Gastrocnemius medialis (tissue), 4 donors: ENCODE data around the gene PDE9A. TPM values are rescaled to one million over a fixed set of nuclear protein-coding genes. Genes with fewer than 3 reads are reported as not detected.

ENCODE experiments used
- ATAC-seq, 2 donors: fragments of 150-250 bp; one replicate each; pipeline ENCODE4 v1.9.1; 2016
- DNase-seq, 2 donors: peaks; one replicate each; pipeline ENCODE4 v3.0.0-alpha.2; 2019
- H3K27ac ChIP-seq, 4 donors: fragments of 200-600 bp; sonication (generic); 1 replicate in 1 of 4; 2 replicates in 3 of 4; pipeline ENCODE4 v1.5.1; 2016 to 2018; ENCODE audit warnings: mild to moderate bottlenecking in 2 of 4, moderate library complexity in 1 of 4
- H3K27me3 ChIP-seq, 3 donors: fragments of 200-600 bp; sonication (generic) in 2 of 3; 1 replicate in 1 of 3; 2 replicates in 2 of 3; pipeline versions ENCODE4 v1.5.1 to v1.6.0; 2016 to 2019; ENCODE audit warnings: mild to moderate bottlenecking in 1 of 3, moderate library complexity in 1 of 3
- H3K36me3 ChIP-seq, 2 donors: fragments of 200-600 bp; sonication (generic) in 1 of 2; one replicate each; pipeline ENCODE4 v1.5.1; 2017 to 2018
- H3K4me1 ChIP-seq, 2 donors: fragments of 200-600 bp; sonication (generic) in 1 of 2; one replicate each; pipeline ENCODE4 v1.5.1; 2016 to 2017; ENCODE audit warnings: mild to moderate bottlenecking in 2 of 2
- H3K4me3 ChIP-seq, 4 donors: fragments of 200-600 bp; sonication (generic) in 3 of 4; 1 replicate in 1 of 4; 2 replicates in 3 of 4; pipeline ENCODE4 v1.5.1; 2016 to 2019; ENCODE audit warnings: mild to moderate bottlenecking in 2 of 4
- H3K9me3 ChIP-seq, 3 donors: fragments of 200-600 bp; sonication (generic) in 2 of 3; 1 replicate in 1 of 3; 2 replicates in 2 of 3; pipeline ENCODE4 v1.5.1; 2016 to 2019
- CTCF ChIP-seq, 5 experiments: fragments of 450-650 bp in 3 of 5; fragments of 200-600 bp in 2 of 5; sonication (generic) in 2 of 5; IDR thresholded peaks in 4 of 5; conservative IDR thresholded peaks in 1 of 5; 1 replicate in 4 of 5; 2 replicates in 1 of 5; pipeline ENCODE4 v1.5.1; 2016 to 2019; ENCODE audit warnings: antibody characterized with exemption in 5 of 5, mild to moderate bottlenecking in 3 of 5, moderate library complexity in 3 of 5
- POLR2A ChIP-seq, 2 donors: fragments of 450-650 bp; IDR thresholded peaks; one replicate each; pipeline ENCODE4 v1.6.1; 2017; ENCODE audit warnings: antibody characterized with exemption in 2 of 2, mild to moderate bottlenecking in 2 of 2, moderate library complexity in 2 of 2
- in situ Hi-C, 4 donors: fragments of 200-750 bp; cut with MboI; loops; one replicate each; pipeline versions ENCODE4 v1.15.0 to v1.8.0; 2017; ENCODE audit warnings: low sequenced_read_pairs in 4 of 4
- intact Hi-C: fragments of 100-400 bp; cut with DNase I; formaldehyde crosslinking; loops from one replicate; pipeline ENCODE4 v1.15.1; 2023; ENCODE audit warnings: low total_unique reads
- total RNA-seq, 4 donors: library from RNA; depleted of rRNA; stranded (reverse); fragments of >200 nt; gene quantifications; one replicate each; pipeline versions ENCODE4 v1.1.0 to v1.2.3, GENCODE V29; 2016

PDE9A gene
- total RNA-seq, 4 donors from 2014 or later: 1.4 to 4.5 (median 1.8) TPM

GRCh38 chr21:42694751-42695696 lies 41.6 kb downstream of the PDE9A start:
- no peak overlapping the region for H3K27ac ChIP-seq
- no peak for TF ChIP-seq POLR2A (IDR thresholded peaks at IDR 0.05)
- no peak for TF ChIP-seq CTCF (IDR thresholded peaks at IDR 0.05 in 4 of 5, conservative IDR thresholded peaks at IDR 0.05 in 1 of 5)
- H3K36me3 ChIP-seq: no peaks in the 10 kb centered on the region

GRCh38 chr21:42695697-42696380 lies 42.4 kb downstream of the PDE9A start:
- in situ Hi-C loops (no loop called here), intact Hi-C loops (no loop called here)
- H3K9me3 ChIP-seq: no peaks in the 10 kb centered on the region
- no peaks in the 10 kb centered on the region for H3K36me3 ChIP-seq
- ATAC-seq (no peak), DNase-seq (no peak)
- TF ChIP-seq POLR2A (IDR thresholded peaks at IDR 0.05): no peak
- no peak for TF ChIP-seq CTCF (IDR thresholded peaks at IDR 0.05 in 4 of 5, conservative IDR thresholded peaks at IDR 0.05 in 1 of 5)
- H3K4me3 ChIP-seq: no peak overlapping the region
- H3K27me3 ChIP-seq: no peaks in the 10 kb centered on the region
- H3K4me1 ChIP-seq: no peaks in the 10 kb centered on the region
- H3K27ac ChIP-seq: no peak overlapping the region

More at GRCh38 chr21:42694751-42695696, 41.6 kb downstream of the PDE9A start:
- no peak for ATAC-seq
- in situ Hi-C loops: no loop called here
- intact Hi-C loops: no loop called here
- no peaks in the 10 kb centered on the region for H3K9me3 ChIP-seq
- no peaks in the 10 kb centered on the region for H3K27me3 ChIP-seq
- no peaks in the 10 kb centered on the region for H3K4me1 ChIP-seq
- H3K4me3 ChIP-seq: no peak overlapping the region
- no peak for DNase-seq

- Histone ChIP-seq H3K36me3 (no peaks in the 10 kb centered on the region), H3K27ac (no peak overlapping the region), H3K9me3 (no peaks in the 10 kb centered on the region), H3K27me3 (no peaks in the 10 kb centered on the region), H3K4me3 (no peak overlapping the region), H3K4me1 (no peaks in the 10 kb centered on the region)
- intact Hi-C loops: no loop called here
- ATAC-seq (no peak), DNase-seq (no peak)
- in situ Hi-C loops: no loop called here
- TF ChIP-seq POLR2A (IDR thresholded peaks at IDR 0.05) (no peak), CTCF (IDR thresholded peaks at IDR 0.05 in 4 of 5, conservative IDR thresholded peaks at IDR 0.05 in 1 of 5) (no peak)
These were observed 43.1 kb downstream of the PDE9A start for GRCh38 chr21:42696501-42697040.

- ATAC-seq (no peak), DNase-seq (no peak)
- H3K4me3 ChIP-seq: no peak overlapping the region
- H3K27me3 ChIP-seq: no peaks in the 10 kb centered on the region
- H3K9me3 ChIP-seq: no peaks in the 10 kb centered on the region
- TF ChIP-seq POLR2A (IDR thresholded peaks at IDR 0.05) (no peak), CTCF (IDR thresholded peaks at IDR 0.05 in 4 of 5, conservative IDR thresholded peaks at IDR 0.05 in 1 of 5) (no peak)
- no peaks in the 10 kb centered on the region for H3K36me3 ChIP-seq
- intact Hi-C loops: no loop called here
- H3K4me1 ChIP-seq: no peaks in the 10 kb centered on the region
- no peak overlapping the region for H3K27ac ChIP-seq
- in situ Hi-C loops: no loop called here
These were observed 45.3 kb downstream of the PDE9A start for GRCh38 chr21:42698733-42699132.
